HG03571 (cell line): Measurements from ENCODE around the gene CARD19.
"Not testable (repeated sequence)": the region's sequence is repeated elsewhere in the genome, so short reads cannot be mapped to it uniquely, and the experiment has no call there.

Source experiments
- ATAC-seq: cut with Tn5 transposase; IDR thresholded peaks from one replicate; pipeline ENCODE4 v1.9.1; 2021; ENCODE audit not compliant: unreplicated experiment

The CARD19 gene

GRCh38 chr9:93129691-93130500 is 33.9 kb downstream of the CARD19 start:
- ATAC-seq, result no peak

- no peak for ATAC-seq
These were observed 35.0 kb downstream of the CARD19 start for GRCh38 chr9:93130861-93131481.

- no peak for ATAC-seq
These were observed 35.7 kb downstream of the CARD19 start for GRCh38 chr9:93131599-93132286.

- ATAC-seq, result no peak
These were observed 36.4 kb downstream of the CARD19 start for GRCh38 chr9:93132287-93132927.

- ATAC-seq, result no peak
These were observed 37.1 kb downstream of the CARD19 start for GRCh38 chr9:93132946-93133680.

- ATAC-seq, result peak; percentile 34
These were observed 37.6 kb downstream of the CARD19 start for GRCh38 chr9:93133681-93134014.

GRCh38 chr9:93134015-93134739 is 38.2 kb downstream of the CARD19 start, which contains the start of gene NINJ1:
Gene NINJ1, minus strand, starts transcription at chr9:93134251. Its CDS starts 34 bp downstream, at chr9:93134217.
- peak; percentile 63 for ATAC-seq

- peak; percentile 2 for ATAC-seq
These were observed 38.9 kb downstream of the CARD19 start for GRCh38 chr9:93134740-93135444.

- no peak for ATAC-seq
These were observed 40.0 kb downstream of the CARD19 start for GRCh38 chr9:93136011-93136440.

GRCh38 chr9:93137362-93137761 is 41.3 kb downstream of the CARD19 start:
- ATAC-seq, result no peak

- no peak for ATAC-seq
These were observed 42.3 kb downstream of the CARD19 start for GRCh38 chr9:93138171-93138764.

GRCh38 chr9:93139365-93140182 is 43.6 kb downstream of the CARD19 start:
- no peak for ATAC-seq

GRCh38 chr9:93141771-93142483 is 45.9 kb downstream of the CARD19 start:
- no peak for ATAC-seq

GRCh38 chr9:93143830-93144530 is 48.0 kb downstream of the CARD19 start:
- ATAC-seq, result no peak

GRCh38 chr9:93146696-93147095 is 50.7 kb downstream of the CARD19 start:
- not testable (repeated sequence) for ATAC-seq

- no peak for ATAC-seq
These were observed 51.6 kb downstream of the CARD19 start for GRCh38 chr9:93147632-93148031.

- ATAC-seq, result no peak
These were observed 52.7 kb downstream of the CARD19 start for GRCh38 chr9:93148721-93149120.
